Activated CD8-positive, alpha-beta T cell treated with anti-CD3 and anti-CD28 coated beads for 36 hours (primary cell): Measurements from ENCODE around the gene TCF7L1. TPM values are rescaled to one million over a fixed set of nuclear protein-coding genes. Genes with fewer than 3 reads are reported as not detected.

ENCODE experiments used
- ATAC-seq: fragments of 200-7000 bp; cut with Tn5 transposase; one replicate; pipeline ENCODE4 v1.10.0; 2021; ENCODE audit warnings: mild to moderate bottlenecking, moderate library complexity
- CTCF ChIA-PET: fragments of 350-600 bp; sonication (Branson Sonifier 250); formaldehyde crosslinking; loops from one replicate; lab custom pipeline; 2021; ENCODE audit warnings: antibody characterized with exemption; lab: Charles Lee
- POLR2A ChIA-PET: fragments of 350-600 bp; sonication (Branson Sonifier 250); formaldehyde crosslinking; loops from one replicate; lab custom pipeline; 2021; ENCODE audit warnings: antibody characterized with exemption; lab: Charles Lee
- DNase-seq: peaks from one replicate; pipeline ENCODE4 v3.0.0-alpha.2; 2020
- H3K27ac Mint-ChIP-seq: one replicate; pipeline ENCODE4 v1.8.0; 2021; ENCODE audit warnings: mild to moderate bottlenecking, mixed read lengths
- H3K27me3 Mint-ChIP-seq: one replicate; pipeline ENCODE4 v1.8.0; 2021; ENCODE audit warnings: mixed read lengths
- H3K36me3 Mint-ChIP-seq: one replicate; pipeline ENCODE4 v1.8.0; 2021; ENCODE audit warnings: low read depth, mixed read lengths
- H3K4me1 Mint-ChIP-seq: one replicate; pipeline ENCODE4 v1.8.0; 2021; ENCODE audit warnings: low read depth, mixed read lengths
- H3K4me3 Mint-ChIP-seq: one replicate; pipeline ENCODE4 v1.8.0; 2021; ENCODE audit warnings: mild to moderate bottlenecking, moderate library complexity, mixed read lengths
- H3K9me3 Mint-ChIP-seq: one replicate; pipeline ENCODE4 v1.8.0; 2021; ENCODE audit warnings: mixed read lengths
- CTCF ChIP-seq: fragments of 200-600 bp; IDR thresholded peaks from one replicate; pipeline ENCODE4 v1.8.0; 2022; ENCODE audit warnings: antibody characterized with exemption, mild to moderate bottlenecking
- intact Hi-C: fragments of 100-400 bp; cut with micrococcal nuclease; formaldehyde crosslinking; loops from one replicate; pipeline ENCODE4 v1.10.0; 2022
- total RNA-seq, 2 experiments: library from RNA; stranded (reverse); gene quantifications; one replicate each; pipeline ENCODE4 v1.2.3, GENCODE V29; 2021

Gene TCF7L1
- total RNA-seq, 2 experiments from 2014 or later: not detected

- DNase-seq: no peak
- ATAC-seq: no peak
- no peak overlapping the region for H3K27ac Mint-ChIP-seq
- no peak for TF ChIP-seq CTCF
- CTCF ChIA-PET: interaction anchor here (0.8 to 1.4 kb wide), 3 partner anchors 16 to 89 kb away, joined by 3 to 4 read pairs (median 4); no protein-coding TSS in a partner anchor
- peaks cover 23% of the 10 kb centered on the region for H3K27me3 Mint-ChIP-seq
- no peaks in the 10 kb centered on the region for H3K36me3 Mint-ChIP-seq
- intact Hi-C loops: no loop called here
- no peak overlapping the region for H3K4me3 Mint-ChIP-seq
- POLR2A ChIA-PET: no interaction called here
- no peaks in the 10 kb centered on the region for H3K4me1 Mint-ChIP-seq
- H3K9me3 Mint-ChIP-seq: no peaks in the 10 kb centered on the region
These were observed 88.0 kb downstream of the TCF7L1 start for GRCh38 chr2:85221067-85221691.

- CTCF ChIA-PET: no interaction called here
- Mint-ChIP-seq H3K36me3 (no peaks in the 10 kb centered on the region), H3K9me3 (no peaks in the 10 kb centered on the region), H3K27ac (no peak overlapping the region), H3K27me3 (peaks cover 18% of the 10 kb centered on the region), H3K4me3 (no peak overlapping the region), H3K4me1 (no peaks in the 10 kb centered on the region)
- DNase-seq (no peak), ATAC-seq (no peak)
- intact Hi-C loops: no loop called here
- POLR2A ChIA-PET: no interaction called here
- no peak for TF ChIP-seq CTCF
These were observed 89.6 kb downstream of the TCF7L1 start for GRCh38 chr2:85222792-85223191.

GRCh38 chr2:85226783-85227182 lies 93.6 kb downstream of the TCF7L1 start:
- ChIA-PET POLR2A (no interaction called here), CTCF (interaction anchor here (1.1 kb wide), 1 partner anchor 12 kb away, joined by 4 read pairs; no protein-coding TSS in a partner anchor)
- TF ChIP-seq CTCF: no peak
- H3K36me3 Mint-ChIP-seq: no peaks in the 10 kb centered on the region
- no peak overlapping the region for H3K4me3 Mint-ChIP-seq
- DNase-seq (no peak), ATAC-seq (no peak)
- intact Hi-C loops: no loop called here
- no peaks in the 10 kb centered on the region for H3K9me3 Mint-ChIP-seq
- peaks cover 17% of the 10 kb centered on the region for H3K27me3 Mint-ChIP-seq
- no peaks in the 10 kb centered on the region for H3K4me1 Mint-ChIP-seq
- no peak overlapping the region for H3K27ac Mint-ChIP-seq

GRCh38 chr2:85230679-85231467 lies 97.7 kb downstream of the TCF7L1 start:
- no peak overlapping the region for H3K4me3 Mint-ChIP-seq
- no peaks in the 10 kb centered on the region for H3K9me3 Mint-ChIP-seq
- ATAC-seq (no peak), DNase-seq (peak; percentile 14)
- H3K27ac Mint-ChIP-seq: no peak overlapping the region
- TF ChIP-seq CTCF: no peak
- ChIA-PET POLR2A (no interaction called here), CTCF (interaction anchor here (2.0 to 2.4 kb wide), 2 partner anchors 13 to 69 kb away, joined by 7 to 8 read pairs; no protein-coding TSS in a partner anchor)
- H3K27me3 Mint-ChIP-seq: peaks cover 10% of the 10 kb centered on the region
- no peaks in the 10 kb centered on the region for H3K36me3 Mint-ChIP-seq
- intact Hi-C loops: no loop called here
- no peaks in the 10 kb centered on the region for H3K4me1 Mint-ChIP-seq

GRCh38 chr2:85231468-85231805 lies 98.2 kb downstream of the TCF7L1 start:
- ChIA-PET CTCF (interaction anchor here (1.7 to 2.4 kb wide), 2 partner anchors 13 to 15 kb away, joined by 4 to 8 read pairs; no protein-coding TSS in a partner anchor), POLR2A (no interaction called here)
- intact Hi-C loops: no loop called here
- H3K27ac Mint-ChIP-seq: no peak overlapping the region
- peaks cover 8% of the 10 kb centered on the region for H3K27me3 Mint-ChIP-seq
- no peak overlapping the region for H3K4me3 Mint-ChIP-seq
- no peaks in the 10 kb centered on the region for H3K4me1 Mint-ChIP-seq
- H3K9me3 Mint-ChIP-seq: no peaks in the 10 kb centered on the region
- no peak for TF ChIP-seq CTCF
- DNase-seq (no peak), ATAC-seq (no peak)
- no peaks in the 10 kb centered on the region for H3K36me3 Mint-ChIP-seq
